AG04450 (cell line): Measurements from ENCODE around the gene FBXW8. TPM values are rescaled to one million over a fixed set of nuclear protein-coding genes. Genes with fewer than 3 reads are reported as not detected.

Experiments
- CTCF ChIA-PET: fragments of 300-600, 350-600 bp; formaldehyde crosslinking; extraction: SDS; loops from one replicate; lab custom pipeline; 2022; ENCODE audit warnings: antibody characterized with exemption, inconsistent platforms; lab: Charles Lee
- POLR2A ChIA-PET: fragments of 350-600 bp; formaldehyde crosslinking; extraction: SDS; loops from one replicate; lab custom pipeline; 2021; ENCODE audit warnings: antibody characterized with exemption, inconsistent platforms; lab: Yijun Ruan, JAX
- DNase-seq: peaks from one replicate; pipeline ENCODE4 v3.0.0-alpha.2; 2011; ENCODE audit warnings: low read depth, low spot score
- H3K27ac ChIP-seq: one replicate; pipeline ENCODE4 v1.5.1; 2012; ENCODE audit warnings: low read depth, low read length, control low read depth
- H3K27me3 ChIP-seq: one replicate; pipeline ENCODE4 v1.6.0; 2012; ENCODE audit warnings: low read length; ENCODE audit not compliant: control insufficient read depth, insufficient read depth
- H3K4me3 ChIP-seq: 2 replicates; pipeline ENCODE4 v1.5.1; 2011; ENCODE audit warnings: mild to moderate bottlenecking, low read depth, low read length, control low read depth
- H3K9me3 ChIP-seq: 2 replicates; pipeline ENCODE4 v1.5.1; 2012; ENCODE audit warnings: low read length; ENCODE audit not compliant: control insufficient read depth, insufficient read depth
- polyA plus RNA-seq: library from polyadenylated mRNA; depleted of rRNA; stranded (reverse); fragments of >200 nt; gene quantifications from 2 replicates; pipeline ENCODE4 v1.2.3, GENCODE V29; 2011; rRNA removed
- TF ChIP-seq, protein P1 (sequence below): IDR thresholded peaks from 2 replicates; pipeline ENCODE4 v1.5.1; 2011; ENCODE audit warnings: low read depth, low read length, control low read depth, inconsistent platforms

The FBXW8 gene
- polyA plus RNA-seq, 1 experiment = 23.0 TPM

GRCh38 chr12:117080661-117081144 is 170.0 kb downstream of the FBXW8 start:
- TF ChIP-seq, protein P1, sequence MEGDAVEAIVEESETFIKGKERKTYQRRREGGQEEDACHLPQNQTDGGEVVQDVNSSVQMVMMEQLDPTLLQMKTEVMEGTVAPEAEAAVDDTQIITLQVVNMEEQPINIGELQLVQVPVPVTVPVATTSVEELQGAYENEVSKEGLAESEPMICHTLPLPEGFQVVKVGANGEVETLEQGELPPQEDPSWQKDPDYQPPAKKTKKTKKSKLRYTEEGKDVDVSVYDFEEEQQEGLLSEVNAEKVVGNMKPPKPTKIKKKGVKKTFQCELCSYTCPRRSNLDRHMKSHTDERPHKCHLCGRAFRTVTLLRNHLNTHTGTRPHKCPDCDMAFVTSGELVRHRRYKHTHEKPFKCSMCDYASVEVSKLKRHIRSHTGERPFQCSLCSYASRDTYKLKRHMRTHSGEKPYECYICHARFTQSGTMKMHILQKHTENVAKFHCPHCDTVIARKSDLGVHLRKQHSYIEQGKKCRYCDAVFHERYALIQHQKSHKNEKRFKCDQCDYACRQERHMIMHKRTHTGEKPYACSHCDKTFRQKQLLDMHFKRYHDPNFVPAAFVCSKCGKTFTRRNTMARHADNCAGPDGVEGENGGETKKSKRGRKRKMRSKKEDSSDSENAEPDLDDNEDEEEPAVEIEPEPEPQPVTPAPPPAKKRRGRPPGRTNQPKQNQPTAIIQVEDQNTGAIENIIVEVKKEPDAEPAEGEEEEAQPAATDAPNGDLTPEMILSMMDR = no peak
- ChIA-PET CTCF (no interaction called here), POLR2A (no interaction called here)
- no peak for DNase-seq
- Histone ChIP-seq H3K4me3 (no peak overlapping the region), H3K27me3 (peaks cover 22% of the 10 kb centered on the region), H3K9me3 (no peaks in the 10 kb centered on the region), H3K27ac (no peak overlapping the region)

Other genes starting within 250 kb of the FBXW8 start
- gene SPRING1, start 172.9 kb upstream of the FBXW8 start, polyA plus RNA-seq = 15.5 and 16.4 TPM in 2 replicates
- gene RNFT2, start 172.6 kb upstream of the FBXW8 start, polyA plus RNA-seq = 2.1 and 2.3 TPM in 2 replicates
- not detected in 2 replicates for gene HRK, start 29.5 kb upstream of the FBXW8 start, polyA plus RNA-seq
- gene TESC, start 188.5 kb downstream of the FBXW8 start, polyA plus RNA-seq = 0.10 TPM in 2 replicates